Activated CD8-positive, alpha-beta memory T cell treated with anti-CD3 and anti-CD28 coated beads, Interleukin-2, amount 50 U/mL, for 1 hour (primary cell): Measurements from ENCODE around the gene SNTG2.
"Not testable (repeated sequence)": the region's sequence is repeated elsewhere in the genome, so short reads cannot be mapped to it uniquely, and the experiment has no call there.

Experiments used
- DNase-seq: peaks from one replicate; pipeline ENCODE4 v3.0.0-alpha.2; 2020; ENCODE audit errors: extremely low read depth

SNTG2 gene

DNA sequence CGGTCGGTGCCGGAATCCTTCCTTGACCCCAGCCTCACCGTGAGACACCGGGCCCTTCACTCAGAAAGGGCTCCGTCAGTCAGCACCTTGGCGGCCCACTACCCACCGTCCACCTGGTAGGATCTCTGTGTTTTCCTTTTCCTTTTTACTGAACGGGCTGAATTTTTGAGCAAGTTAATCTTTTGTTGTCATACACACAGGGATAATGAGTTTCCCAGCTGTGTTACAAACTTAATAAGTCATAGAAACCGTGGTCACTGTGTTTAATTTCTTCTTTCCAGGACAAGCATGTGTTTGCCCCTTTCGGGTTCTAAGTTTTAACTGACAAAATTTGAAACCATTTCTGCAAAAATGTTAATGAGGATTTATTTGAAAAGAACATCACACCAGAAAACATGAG, 423.6 kb downstream of the SNTG2 start:
- no peak for DNase-seq

DNA sequence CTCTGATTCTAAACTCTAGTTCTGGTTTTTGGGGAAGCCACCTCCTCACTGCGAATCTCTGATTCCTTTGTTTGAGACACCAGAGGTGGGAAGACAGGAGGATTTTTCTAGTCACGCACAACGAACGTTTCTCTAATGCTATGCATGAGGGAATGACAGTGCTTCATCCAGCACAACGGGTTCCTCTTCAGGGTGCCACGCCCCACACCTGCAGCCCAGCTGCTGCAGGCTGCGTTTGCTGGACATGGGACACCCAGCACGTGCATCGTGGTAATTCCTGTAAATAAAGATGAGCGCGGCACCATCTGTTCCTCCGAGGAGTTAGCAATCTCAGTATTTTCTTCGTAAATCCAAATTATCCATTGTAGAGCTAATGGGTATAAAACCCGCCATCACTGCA, 425.1 kb downstream of the SNTG2 start:
- no peak for DNase-seq

DNA sequence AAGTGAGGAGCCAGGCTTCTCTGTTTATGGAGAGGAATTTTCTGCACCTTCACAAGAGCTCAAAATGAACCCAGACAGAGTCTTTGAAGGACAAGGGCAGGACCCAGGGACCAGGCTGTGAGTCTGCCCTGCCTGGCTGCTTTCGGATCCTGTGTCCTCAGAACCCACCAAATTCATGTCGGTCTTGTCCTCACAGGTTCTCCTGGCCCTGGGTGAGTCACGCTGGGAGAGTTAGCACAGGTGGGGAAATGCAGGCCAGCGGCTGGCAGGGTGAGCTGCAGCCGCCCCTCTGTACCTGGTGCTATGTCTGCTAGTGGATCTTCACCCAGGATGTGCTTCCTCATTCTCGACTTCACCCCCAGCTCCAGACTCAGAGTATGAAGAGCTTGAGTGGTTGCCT, 426.8 kb downstream of the SNTG2 start:
- no peak for DNase-seq

DNA sequence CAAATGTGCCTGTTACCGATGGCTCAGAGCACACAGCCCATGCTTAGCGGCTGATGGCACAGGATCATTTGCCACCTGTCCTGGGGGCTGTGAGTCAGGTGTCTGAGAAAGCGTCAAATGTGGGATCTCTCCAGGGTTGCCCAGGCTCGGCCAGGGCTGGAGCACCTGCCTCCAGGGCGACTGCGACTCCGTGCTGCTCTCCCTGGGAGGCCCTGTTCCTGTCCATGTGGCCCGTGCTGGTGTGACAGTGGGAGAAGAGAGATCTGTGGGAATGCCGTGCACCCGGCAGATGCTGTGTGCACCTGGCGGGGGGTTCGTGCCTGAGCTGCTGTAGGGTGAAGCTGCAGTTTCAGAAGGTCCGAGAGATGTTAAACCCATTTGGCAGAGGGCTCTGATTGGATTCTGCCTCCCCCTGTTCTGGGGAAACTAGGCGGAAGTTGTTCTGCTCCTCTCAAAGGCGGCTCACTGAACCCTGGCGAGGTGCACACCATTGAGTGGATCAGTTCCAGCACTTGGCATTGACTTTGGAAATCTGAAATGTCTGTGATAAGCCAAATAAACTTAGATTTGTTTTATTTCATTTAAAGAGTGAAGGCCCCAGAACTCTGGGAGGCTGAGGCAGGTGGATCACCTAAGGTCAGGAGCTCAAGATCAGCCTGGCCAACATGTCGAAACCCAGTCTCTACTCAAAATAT, 428.0 kb downstream of the SNTG2 start:
- DNase-seq, result no peak

DNA sequence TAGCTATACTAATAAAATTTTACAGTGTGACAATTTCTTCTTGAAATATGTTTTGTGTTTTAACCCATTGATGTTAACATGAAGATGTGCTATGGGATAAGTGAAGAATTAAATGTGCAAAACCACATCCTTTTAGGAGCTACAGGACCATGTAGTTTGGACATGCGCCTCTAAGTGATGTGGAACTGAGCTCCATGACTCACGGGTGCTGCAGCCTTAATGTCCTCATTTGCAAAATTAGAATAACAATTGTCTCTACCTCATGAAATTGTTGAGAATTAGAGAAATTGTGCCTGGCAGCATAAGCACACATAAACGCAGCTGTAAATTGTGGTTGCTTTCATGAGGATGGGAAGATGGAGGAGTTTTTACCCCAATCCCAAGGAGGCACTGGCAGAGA, 431.0 kb downstream of the SNTG2 start:
- no peak for DNase-seq

DNA sequence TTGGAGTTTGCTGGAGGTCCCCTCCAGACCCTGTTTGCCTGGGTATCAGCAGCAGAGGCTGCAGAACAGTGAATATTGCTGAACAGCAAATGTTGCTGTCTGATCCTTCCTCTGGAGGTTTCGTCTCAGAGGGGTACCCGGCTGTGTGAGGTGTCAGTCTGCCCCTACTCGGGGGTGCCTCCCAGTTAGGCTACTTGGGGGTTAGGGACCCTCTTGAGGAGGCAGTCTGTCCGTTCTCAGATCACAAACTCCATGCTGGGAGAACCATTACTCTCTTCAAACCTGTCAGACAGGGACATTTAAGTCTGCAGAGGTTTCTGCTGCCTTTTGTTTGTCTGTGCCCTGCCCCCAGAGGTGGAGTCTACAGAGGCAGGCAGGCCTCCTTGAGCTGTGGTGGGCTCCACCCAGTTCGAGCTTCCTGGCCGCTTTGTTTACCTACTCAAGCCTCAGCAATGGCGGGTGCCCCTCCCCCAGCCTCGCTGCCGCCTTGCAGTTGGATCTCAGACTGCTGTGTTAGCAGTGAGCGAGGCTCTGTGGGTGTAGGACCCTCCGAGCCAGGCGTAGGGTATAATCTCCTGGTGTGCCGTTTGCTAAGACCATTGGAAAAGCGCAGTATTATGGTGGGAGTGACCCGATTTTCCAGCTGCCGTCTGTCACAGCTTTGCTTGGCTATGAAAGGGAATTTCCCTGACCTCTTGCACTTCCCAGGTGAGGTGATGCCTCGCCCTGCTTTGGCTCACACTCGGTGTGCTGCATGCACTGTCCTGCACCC, 437.5 kb downstream of the SNTG2 start:
- not testable (repeated sequence) for DNase-seq

DNA sequence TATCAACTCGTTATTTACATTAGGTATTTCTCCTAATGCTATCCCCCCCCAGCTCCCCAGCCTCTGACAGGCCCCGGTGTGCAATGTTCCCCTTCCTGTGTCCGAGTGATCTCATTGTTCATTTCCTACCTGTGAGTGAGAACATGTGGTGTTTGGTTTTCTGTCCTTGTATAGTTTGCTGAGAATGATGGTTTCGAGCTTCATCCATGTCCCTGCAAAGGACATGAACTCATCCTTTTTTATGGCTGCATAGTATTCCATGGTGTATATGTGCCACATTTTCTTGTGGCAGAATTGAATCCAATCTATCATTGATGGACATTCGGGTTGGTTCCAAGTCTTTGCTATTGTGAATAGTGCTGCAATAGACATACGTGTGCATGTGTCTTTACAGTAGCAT, 439.5 kb downstream of the SNTG2 start:
- not testable (repeated sequence) for DNase-seq

DNA sequence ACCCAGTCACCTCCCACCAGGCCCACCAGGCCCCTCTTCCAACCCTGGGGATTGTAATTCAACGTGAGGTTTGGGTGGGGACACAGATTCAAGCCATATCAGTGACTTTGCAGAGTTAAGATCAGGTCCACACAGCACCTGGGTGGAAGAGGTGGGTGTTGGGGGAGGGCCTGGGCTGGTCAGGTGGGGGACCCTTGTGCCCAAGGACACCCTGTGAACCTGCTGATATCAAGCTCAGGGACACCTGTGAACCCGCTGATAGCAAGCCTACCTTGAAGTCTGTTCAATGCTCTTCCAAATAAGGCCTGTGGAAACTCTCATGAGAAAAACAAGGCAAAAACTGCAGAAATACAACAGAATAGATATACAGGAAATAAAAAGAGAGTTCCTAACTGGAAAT, 442.7 kb downstream of the SNTG2 start:
- DNase-seq, result no peak

DNA sequence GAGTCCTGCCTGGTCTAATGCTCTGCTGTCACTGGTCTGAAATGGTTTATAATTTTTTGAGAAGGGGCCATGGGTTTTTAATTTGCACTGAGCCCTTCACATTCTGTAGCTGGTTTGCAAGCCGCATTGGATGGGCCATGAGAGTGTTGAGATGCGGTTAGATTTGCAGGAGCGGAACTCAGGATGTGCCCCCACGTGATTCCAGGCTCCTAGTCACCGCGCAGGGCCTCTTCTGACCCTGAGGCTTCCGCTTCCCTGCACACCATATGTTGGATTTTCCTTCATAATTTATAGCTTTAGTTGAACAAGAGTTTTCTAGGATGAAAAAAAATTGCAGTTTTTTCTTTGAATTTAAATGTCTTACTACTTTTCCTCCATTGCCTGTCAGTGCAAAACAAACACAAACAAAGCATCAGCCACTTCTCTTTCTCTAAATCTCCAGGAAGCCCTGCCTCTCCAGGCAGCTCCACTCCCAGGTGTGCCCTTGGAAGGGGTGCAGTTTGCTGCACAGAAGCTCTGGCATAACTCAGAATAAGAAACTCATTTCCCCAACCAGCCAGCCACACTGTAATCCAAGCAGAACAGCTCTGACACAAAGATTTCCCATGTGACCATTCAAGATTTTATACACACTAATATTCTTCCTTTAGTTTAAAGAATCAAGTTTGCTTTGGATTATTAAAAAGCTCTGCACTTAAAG, 444.2 kb downstream of the SNTG2 start:
- no peak for DNase-seq

DNA sequence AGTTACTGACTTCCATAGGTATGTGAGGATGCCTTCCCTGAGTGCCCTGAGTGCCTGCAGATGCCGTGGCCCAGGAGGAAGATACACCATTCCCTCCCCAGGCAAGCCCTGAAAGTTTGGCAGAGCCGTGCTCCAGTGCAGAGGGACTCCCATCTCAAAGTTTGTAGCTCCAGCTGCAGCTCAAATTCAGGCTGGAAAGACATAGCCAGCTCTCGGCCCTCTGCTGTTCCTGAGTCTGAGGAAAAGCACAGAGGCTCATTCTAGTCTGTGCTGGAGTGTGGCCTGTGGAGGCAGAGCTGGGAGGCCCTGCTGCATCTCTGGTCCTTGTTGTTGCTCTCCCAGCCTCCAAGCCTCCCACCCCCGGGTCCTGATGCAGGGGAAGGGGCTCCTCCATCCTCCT, 446.7 kb downstream of the SNTG2 start:
- no peak for DNase-seq

DNA sequence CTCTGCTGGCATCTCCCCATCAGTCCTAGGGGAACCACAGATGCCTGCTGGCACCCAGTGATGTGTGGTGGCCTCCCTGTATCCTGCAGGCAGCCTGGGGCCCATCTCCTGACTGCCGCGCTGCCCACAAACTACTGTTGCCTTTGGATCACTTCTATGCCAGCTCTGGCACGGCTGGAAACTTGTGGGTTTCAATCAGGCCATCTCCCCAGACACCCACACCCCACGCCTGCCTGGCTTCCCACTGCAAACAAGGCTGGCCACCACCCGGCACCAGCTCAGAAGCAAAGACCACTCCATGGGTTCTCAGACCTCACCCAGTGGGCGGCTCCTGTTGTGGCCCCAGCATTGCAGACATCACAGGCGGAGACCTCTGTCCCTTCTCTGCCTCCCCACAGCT, 447.5 kb downstream of the SNTG2 start:
- no peak for DNase-seq

DNA sequence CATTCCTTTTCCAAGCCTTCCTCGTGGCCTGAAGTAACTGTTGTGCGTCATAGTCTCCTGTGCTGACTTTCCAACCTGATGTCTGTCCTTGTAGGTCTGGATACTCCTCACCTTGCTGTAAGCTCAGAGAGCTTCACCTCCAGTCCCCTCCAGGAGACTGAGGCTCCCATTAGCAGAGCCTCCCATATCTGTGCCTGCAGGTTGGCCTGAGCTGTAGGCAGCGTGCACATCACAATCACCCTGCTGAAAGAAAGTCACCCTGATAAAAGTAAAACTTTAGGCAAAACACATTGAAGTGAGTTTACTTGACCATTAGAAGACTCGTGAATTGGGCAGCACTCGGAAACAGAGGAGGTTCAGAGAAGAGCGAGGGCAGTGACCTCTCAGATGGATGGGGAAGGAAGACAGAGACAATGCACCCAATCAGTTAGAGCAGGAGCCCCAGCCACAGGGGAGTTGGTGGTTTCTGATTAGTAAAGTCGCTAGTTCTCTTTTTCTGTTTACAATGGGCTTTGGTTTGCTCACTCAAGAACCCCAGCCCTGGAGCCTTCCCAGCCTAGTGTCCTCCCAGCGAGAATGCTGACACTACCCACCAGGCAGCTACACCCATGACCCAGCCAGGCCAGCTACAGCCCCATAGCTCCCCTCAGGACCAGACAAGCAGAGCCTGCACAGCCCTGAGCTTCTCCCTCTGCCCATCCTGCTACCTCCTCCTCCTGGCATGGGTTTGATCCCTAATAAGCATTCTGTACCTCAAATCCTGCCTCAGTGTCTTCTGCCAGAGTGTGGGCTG, 450.5 kb downstream of the SNTG2 start:
- DNase-seq, result no peak

DNA sequence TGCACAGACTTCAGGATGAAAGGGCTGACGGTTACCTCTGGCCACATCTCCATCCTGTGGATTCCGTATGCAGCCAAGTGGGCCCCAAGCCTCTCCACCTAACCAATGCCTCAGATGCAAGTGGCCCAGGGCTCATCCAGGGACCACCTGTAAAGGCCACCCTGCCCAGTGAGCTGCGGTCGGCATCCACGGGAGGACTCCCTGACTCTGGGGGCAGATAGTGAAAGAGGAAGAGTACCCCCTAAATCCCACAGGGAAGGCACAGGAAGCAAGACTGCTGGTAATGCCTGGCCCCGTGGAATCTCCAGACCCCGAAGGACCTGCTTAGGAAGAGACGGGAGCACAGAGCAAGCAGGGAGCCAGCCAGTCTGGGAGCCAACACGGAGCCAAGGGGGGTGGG, 451.4 kb downstream of the SNTG2 start:
- DNase-seq, result no peak

DNA sequence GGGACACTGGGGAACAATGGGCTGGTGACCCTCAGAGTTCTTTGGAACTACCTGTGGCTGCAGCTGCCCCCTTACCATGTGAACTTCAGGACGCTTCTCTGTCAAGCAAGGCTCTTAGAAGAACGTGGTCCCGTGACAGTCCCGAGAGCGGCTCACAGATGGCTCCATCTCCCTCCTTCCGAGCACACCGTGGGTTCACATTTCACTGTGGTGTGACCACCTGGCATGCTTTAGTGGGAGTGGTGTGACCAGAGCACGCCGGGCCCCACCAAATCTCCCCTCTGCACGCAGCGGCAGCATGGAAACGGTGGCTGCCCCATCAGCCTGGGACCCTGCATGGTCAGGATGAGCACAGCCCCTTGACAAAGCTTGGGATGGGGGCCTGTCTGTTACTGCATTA, 452.9 kb downstream of the SNTG2 start:
- no peak for DNase-seq

DNA sequence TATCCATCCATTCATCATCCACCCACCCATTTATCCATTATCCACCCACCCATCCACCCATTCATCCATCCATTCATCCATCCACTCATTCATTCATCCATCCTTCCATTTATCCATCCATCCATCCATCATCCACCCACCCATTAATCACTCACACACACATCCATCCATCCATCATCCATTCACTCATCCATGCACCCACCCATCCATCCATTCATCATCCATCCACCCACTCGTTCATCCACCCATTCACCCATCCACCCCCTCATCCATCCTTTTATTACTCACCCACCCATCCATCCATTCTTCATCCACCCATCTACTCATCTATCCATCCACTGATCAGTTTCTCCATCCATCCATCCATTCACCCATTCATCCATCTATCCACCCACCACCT, 454.5 kb downstream of the SNTG2 start:
- no peak for DNase-seq

DNA sequence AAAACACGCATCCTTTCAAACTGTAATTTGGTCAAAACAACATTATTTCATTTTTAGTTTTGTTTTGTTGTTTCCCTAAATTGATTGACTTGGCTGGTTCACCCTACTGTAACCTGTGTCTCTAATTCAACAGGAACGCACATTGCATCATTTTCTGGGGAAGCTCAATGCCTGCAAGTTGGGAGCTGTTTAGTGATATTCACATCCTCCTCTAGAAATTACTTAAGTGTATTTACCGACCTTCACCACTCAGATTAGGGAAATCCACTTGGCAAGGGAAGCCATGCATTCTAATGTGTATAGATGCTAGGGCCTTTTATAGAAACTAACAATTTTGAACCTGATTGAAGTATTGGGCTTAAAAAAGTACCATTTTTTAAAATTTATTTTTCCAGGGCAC, 455.3 kb downstream of the SNTG2 start:
- no peak for DNase-seq

DNA sequence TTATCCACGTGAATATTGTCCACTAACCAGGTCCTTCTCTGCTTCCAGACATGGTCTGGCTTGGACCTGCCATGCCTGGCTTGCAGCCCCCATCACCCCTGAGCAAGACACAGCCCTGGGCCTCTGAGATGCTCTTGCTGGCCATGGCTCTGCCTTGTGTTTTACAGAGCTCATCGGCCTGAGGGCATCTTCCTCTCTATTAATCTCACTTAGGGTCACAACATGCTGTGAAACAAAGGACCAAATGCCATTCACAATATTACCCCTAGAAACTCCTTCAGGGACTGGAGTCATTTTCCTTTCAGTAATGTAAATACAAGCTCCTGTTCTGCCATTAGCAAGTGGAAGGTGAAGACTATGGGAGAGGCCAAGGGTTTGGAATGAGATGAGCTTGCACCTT, 455.8 kb downstream of the SNTG2 start:
- no peak for DNase-seq

DNA sequence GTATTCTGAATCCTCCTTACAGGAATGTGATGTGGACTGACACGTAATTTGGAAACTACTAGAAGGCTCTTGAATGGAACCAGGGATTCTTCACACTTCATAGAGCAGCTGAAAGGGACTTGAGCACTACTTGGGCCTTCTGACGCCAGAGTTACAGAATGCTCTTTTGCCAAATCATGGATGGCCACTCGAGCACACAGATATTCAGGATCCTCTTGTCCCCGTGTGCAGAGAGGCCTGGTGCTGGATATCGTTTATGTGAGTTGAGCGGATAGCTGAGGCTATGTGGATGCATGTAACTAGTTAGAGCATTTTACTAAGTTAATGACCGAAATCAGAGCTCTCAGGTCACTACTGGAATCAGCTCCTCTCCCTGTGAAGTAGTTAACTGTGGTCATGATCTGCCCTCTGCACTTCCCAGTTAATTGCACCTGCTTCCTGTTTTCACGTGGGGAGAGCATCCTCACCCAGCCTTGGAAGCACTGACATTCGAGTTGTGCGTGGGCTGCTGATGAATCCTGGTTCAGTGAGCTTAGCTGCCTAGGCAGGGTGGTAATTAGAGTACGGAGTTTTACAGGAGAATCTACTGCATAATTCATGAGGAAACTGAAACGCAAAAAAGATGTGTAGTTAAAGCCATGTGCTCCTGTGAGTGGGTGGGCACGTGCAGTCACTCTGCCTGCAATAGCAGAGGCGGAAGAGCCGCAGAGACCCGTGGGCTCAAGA, 457.5 kb downstream of the SNTG2 start:
- no peak for DNase-seq

DNA sequence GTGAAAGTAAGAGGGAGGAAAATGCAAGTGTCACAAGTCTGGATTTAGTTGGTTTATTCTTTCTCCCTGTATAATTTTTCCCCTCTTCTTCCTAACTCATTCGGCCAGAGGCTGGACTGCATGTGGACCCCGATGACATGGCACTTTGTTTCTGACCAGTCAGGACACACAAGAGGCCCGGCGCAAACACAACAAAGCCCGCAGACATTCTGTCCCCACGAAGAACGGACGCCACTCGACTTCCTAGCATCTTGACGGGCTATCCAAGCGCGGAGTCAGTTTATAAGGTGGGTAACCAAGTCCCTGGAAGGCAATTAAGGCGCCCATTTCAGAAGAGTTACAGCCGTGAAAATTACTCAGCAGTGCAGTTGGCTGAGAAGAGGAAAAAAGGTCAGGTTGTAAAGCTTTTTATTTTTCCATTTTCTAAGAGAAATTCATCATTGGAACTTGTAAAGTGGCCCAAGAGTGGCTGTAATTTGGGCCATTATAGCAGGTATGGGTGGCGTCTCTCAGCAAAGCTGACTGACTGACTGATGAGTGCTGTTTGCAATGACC, 462.6 kb downstream of the SNTG2 start, which contains the start of gene TPO:
TPO (plus strand) TSS at position 308 of the 555 bp plus-strand sequence. CDS start 946 bp downstream, outside the sequence.
- DNase-seq, result no peak

DNA sequence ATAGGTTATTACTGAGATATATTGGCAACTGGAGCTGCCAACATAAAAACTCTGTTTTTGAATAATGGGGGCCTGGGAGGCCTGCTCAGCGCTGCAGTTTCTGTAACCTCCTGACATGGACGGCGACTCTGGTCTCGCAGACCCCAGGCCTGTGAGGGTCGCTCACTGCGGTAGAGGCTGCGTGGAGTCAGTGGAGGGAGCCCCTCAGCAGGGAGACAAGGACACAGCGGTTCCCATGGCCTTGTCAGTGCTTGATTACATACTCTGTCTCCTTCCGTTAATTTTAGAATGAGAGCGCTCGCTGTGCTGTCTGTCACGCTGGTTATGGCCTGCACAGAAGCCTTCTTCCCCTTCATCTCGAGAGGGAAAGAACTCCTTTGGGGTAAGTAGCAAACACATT, 463.5 kb downstream of the SNTG2 start:
- DNase-seq, result no peak

DNA sequence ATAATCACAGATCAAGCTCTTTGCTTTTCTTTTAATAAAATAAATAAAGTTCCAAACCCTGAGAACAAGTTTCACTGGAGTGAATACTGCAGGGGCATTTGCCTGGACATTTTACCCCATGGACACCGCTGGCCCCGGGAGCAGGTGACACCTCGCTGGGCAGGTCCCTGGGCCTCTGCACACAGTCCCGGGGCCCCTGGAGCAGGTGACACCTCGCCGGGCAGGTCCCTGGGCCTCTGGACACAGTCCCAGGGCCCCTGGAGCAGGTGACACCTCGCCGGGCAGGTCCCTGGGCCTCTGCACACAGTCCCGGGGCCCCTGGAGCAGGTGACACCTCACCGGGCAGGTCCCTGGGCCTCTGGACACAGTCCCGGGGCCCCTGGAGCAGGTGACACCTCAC, 464.3 kb downstream of the SNTG2 start:
- DNase-seq, result not testable (repeated sequence)
